H9 (cell line): ENCODE measurements around the gene ULK4. TPM values are rescaled to one million over a fixed set of nuclear protein-coding genes. Genes with fewer than 3 reads are reported as not detected.

Source experiments
- DNase-seq: peaks from one replicate; pipeline ENCODE4 v3.0.0-alpha.2; 2017
- H2AFZ ChIP-seq: one replicate; pipeline ENCODE4 v1.6.1; 2013; ENCODE audit warnings: mild to moderate bottlenecking, low read length, control low read depth, moderate library complexity
- H2AK5ac ChIP-seq: 2 replicates; pipeline ENCODE4 v1.6.1; 2013; ENCODE audit warnings: low read length, control low read depth, mixed read lengths; ENCODE audit not compliant: insufficient read length
- H2BK120ac ChIP-seq: one replicate; pipeline ENCODE4 v1.6.1; 2013; ENCODE audit warnings: low read depth, mild to moderate bottlenecking, low read length, control low read depth, inconsistent platforms; ENCODE audit not compliant: poor library complexity, severe bottlenecking
- H2BK12ac ChIP-seq: 2 replicates; pipeline ENCODE4 v1.6.1; 2013; ENCODE audit warnings: low read length, control low read depth, mixed read lengths, low read depth; ENCODE audit not compliant: insufficient read length
- H2BK15ac ChIP-seq: 2 replicates; pipeline ENCODE4 v1.6.1; 2013; ENCODE audit warnings: low read depth, low read length, control low read depth
- H2BK20ac ChIP-seq: one replicate; pipeline ENCODE4 v1.6.1; 2013; ENCODE audit warnings: low read depth, mild to moderate bottlenecking, low read length, control low read depth, inconsistent platforms; ENCODE audit not compliant: poor library complexity, severe bottlenecking
- H2BK5ac ChIP-seq: 2 replicates; pipeline ENCODE4 v1.6.1; 2013; ENCODE audit warnings: low read length, control low read depth, mixed read lengths; ENCODE audit not compliant: insufficient read length
- H3K14ac ChIP-seq: 2 replicates; pipeline ENCODE4 v1.6.1; 2013; ENCODE audit warnings: low read length, control low read depth; ENCODE audit not compliant: insufficient read depth
- H3K18ac ChIP-seq: 2 replicates; pipeline ENCODE4 v1.6.1; 2013; ENCODE audit warnings: low read depth, mild to moderate bottlenecking, mixed read lengths, low read length, control low read depth; ENCODE audit not compliant: insufficient read length
- H3K23ac ChIP-seq: 2 replicates; pipeline ENCODE4 v1.6.1; 2013; ENCODE audit warnings: low read length, control low read depth, mixed read lengths, low read depth; ENCODE audit not compliant: insufficient read length
- H3K23me2 ChIP-seq: 2 replicates; pipeline ENCODE4 v1.6.1; 2013; ENCODE audit warnings: low read depth, mild to moderate bottlenecking, mixed read lengths, low read length, control low read depth; ENCODE audit not compliant: insufficient read length, poor library complexity, severe bottlenecking
- H3K27ac ChIP-seq: 2 replicates; pipeline ENCODE4 v1.5.1; 2013; ENCODE audit warnings: low read length, control low read depth, mixed read lengths, low read depth; ENCODE audit not compliant: insufficient read length
- H3K27me3 ChIP-seq: 2 replicates; pipeline ENCODE4 v1.6.1; 2013; ENCODE audit warnings: low read length, control low read depth, inconsistent platforms; ENCODE audit not compliant: insufficient read depth
- H3K4ac ChIP-seq: 2 replicates; pipeline ENCODE4 v1.6.1; 2013; ENCODE audit warnings: low read depth, mild to moderate bottlenecking, control low read depth, inconsistent platforms, low read length, moderate library complexity
- H3K4me1 ChIP-seq: 2 replicates; pipeline ENCODE4 v1.6.1; 2013; ENCODE audit warnings: low read length, control low read depth, inconsistent platforms; ENCODE audit not compliant: insufficient read depth
- H3K4me2 ChIP-seq: 2 replicates; pipeline ENCODE4 v1.6.1; 2013; ENCODE audit warnings: low read length, control low read depth, mixed read lengths; ENCODE audit not compliant: insufficient read length, insufficient read depth
- H3K56ac ChIP-seq: 2 replicates; pipeline ENCODE4 v1.6.1; 2013; ENCODE audit warnings: low read depth, mild to moderate bottlenecking, mixed read lengths, low read length, control low read depth; ENCODE audit not compliant: insufficient read length
- H3K79me1 ChIP-seq: 2 replicates; pipeline ENCODE4 v1.6.1; 2013; ENCODE audit warnings: low read depth, mild to moderate bottlenecking, moderate library complexity, low read length, control low read depth, inconsistent platforms; ENCODE audit not compliant: insufficient read depth, poor library complexity, severe bottlenecking
- H3K79me2 ChIP-seq: 2 replicates; pipeline ENCODE4 v1.6.1; 2013; ENCODE audit warnings: low read length, control low read depth, inconsistent platforms; ENCODE audit not compliant: insufficient read depth
- H3K9ac ChIP-seq: 2 replicates; pipeline ENCODE4 v1.6.1; 2013; ENCODE audit warnings: low read length, control low read depth, mixed read lengths; ENCODE audit not compliant: insufficient read length; ENCODE audit errors: extremely low read depth
- H3K9me3 ChIP-seq: one replicate; pipeline ENCODE4 v1.6.1; 2013; ENCODE audit warnings: low read depth, low read length, inconsistent platforms; ENCODE audit not compliant: control insufficient read depth
- H3T11ph ChIP-seq: one replicate; pipeline ENCODE4 v1.6.1; 2013; ENCODE audit warnings: mild to moderate bottlenecking, low read length, control low read depth, inconsistent platforms
- H4K20me1 ChIP-seq: one replicate; pipeline ENCODE4 v1.6.1; 2013; ENCODE audit not compliant: control insufficient read depth, insufficient read length, insufficient read depth
- H4K5ac ChIP-seq: 2 replicates; pipeline ENCODE4 v1.6.1; 2013; ENCODE audit warnings: low read depth, mild to moderate bottlenecking, mixed read lengths, low read length, control low read depth; ENCODE audit not compliant: insufficient read length
- H4K8ac ChIP-seq: replicated peaks from 2 replicates; pipeline ENCODE4 v1.6.1; 2013; ENCODE audit warnings: low read length, control low read depth, mixed read lengths, low read depth; ENCODE audit not compliant: insufficient read length
- H4K91ac ChIP-seq: 2 replicates; pipeline ENCODE4 v1.6.1; 2013; ENCODE audit warnings: low read depth, mild to moderate bottlenecking, moderate library complexity, mixed read lengths, low read length, control low read depth; ENCODE audit not compliant: insufficient read length
- H3K27ac Mint-ChIP-seq, 3 experiments: 2 replicates in 2 of 3; 3 replicates in 1 of 3; pipeline ENCODE4 v1.8.0; 2020 to 2021; ENCODE audit warnings: mixed read lengths in 3 of 3, mild to moderate bottlenecking in 1 of 3, moderate library complexity in 1 of 3
- H3K27me3 Mint-ChIP-seq: 2 replicates; pipeline ENCODE4 v1.8.0; 2021; ENCODE audit warnings: low read depth, mild to moderate bottlenecking, moderate library complexity, mixed read lengths
- H3K36me3 Mint-ChIP-seq, 3 experiments: 2 replicates in 2 of 3; 3 replicates in 1 of 3; pipeline ENCODE4 v1.8.0; 2020 to 2021; ENCODE audit warnings: low read depth in 3 of 3, mixed read lengths in 3 of 3; ENCODE audit not compliant: insufficient read depth in 1 of 3
- H3K4me1 Mint-ChIP-seq, 2 experiments: 2 replicates each; pipeline ENCODE4 v1.8.0; 2020; ENCODE audit warnings: mixed read lengths in 2 of 2
- H3K4me3 Mint-ChIP-seq, 2 experiments: 2 replicates in 1 of 2; 3 replicates in 1 of 2; pipeline ENCODE4 v1.8.0; 2020 to 2021; ENCODE audit warnings: mild to moderate bottlenecking in 2 of 2, mixed read lengths in 2 of 2, moderate library complexity in 1 of 2
- H3K9me3 Mint-ChIP-seq, 2 experiments: 2 replicates in 1 of 2; 3 replicates in 1 of 2; pipeline ENCODE4 v1.8.0; 2020; ENCODE audit warnings: mild to moderate bottlenecking in 2 of 2, mixed read lengths in 2 of 2, moderate library complexity in 1 of 2
- CTCF ChIP-seq: fragments of 200-600 bp; sonication (generic); conservative IDR thresholded peaks from 3 replicates; pipeline ENCODE4 v1.8.0; 2021; ENCODE audit warnings: antibody characterized with exemption, mild to moderate bottlenecking
- WGBS: extraction: QIAGEN DNeasy Blood & Tissue Kit; methylation state at CpG from one replicate; pipeline ENCODE4 v1.1.7; 2013; ENCODE audit warnings: missing lambda C conversion rate, low lambda C conversion rate, mixed read lengths; ENCODE audit not compliant: insufficient read length; ENCODE audit errors: extremely low coverage; 5-methylcytosine and 5-hydroxymethylcytosine counted together
- total RNA-seq: library from RNA; stranded (reverse); gene quantifications from 2 replicates; pipeline ENCODE4 v1.2.1, GENCODE V29; 2021

The ULK4 gene
- total RNA-seq, 1 experiment from 2014 or later: 12.9 TPM

- Histone ChIP-seq H3K79me2 (no peaks in the 10 kb centered on the region), H2BK5ac (no peak overlapping the region), H2AK5ac (no peak overlapping the region), H4K5ac (no peak overlapping the region), H3K23ac (no peak overlapping the region), H3T11ph (no peak overlapping the region), H4K20me1 (no peaks in the 10 kb centered on the region), H2BK120ac (no peak overlapping the region), H3K4me2 (no peak overlapping the region), H3K9me3 (no peaks in the 10 kb centered on the region), H2BK20ac (no peak overlapping the region), H2AFZ (no peak overlapping the region), H3K23me2 (no peaks in the 10 kb centered on the region), H3K56ac (no peak overlapping the region), H3K14ac (no peak overlapping the region), H3K18ac (no peak overlapping the region), H2BK12ac (no peak overlapping the region), H3K27ac (no peak overlapping the region), H3K4ac (no peak overlapping the region), H3K4me1 (no peaks in the 10 kb centered on the region), H3K9ac (no peak overlapping the region), H2BK15ac (no peak overlapping the region), H3K27me3 (no peaks in the 10 kb centered on the region), H4K8ac (no peak overlapping the region), H4K91ac (no peak overlapping the region), H3K79me1 (no peaks in the 10 kb centered on the region)
- DNase-seq: no peak
- no peak for TF ChIP-seq CTCF
- no peak overlapping the region for H3K4me3 Mint-ChIP-seq
- WGBS: no CpG with 5 or more reads among the region's 2 CpGs
- peaks cover 0 to 2% of the 10 kb centered on the region in 2 experiments; a peak in 1 of 5 replicates for H3K9me3 Mint-ChIP-seq
- H3K36me3 Mint-ChIP-seq: no peaks in the 10 kb centered on the region
- peaks cover 1% of the 10 kb centered on the region; the same call in 1 of the 2 replicates for H3K27me3 Mint-ChIP-seq
- H3K27ac Mint-ChIP-seq: no peak overlapping the region
- no peaks in the 10 kb centered on the region for H3K4me1 Mint-ChIP-seq
These were observed 24.7 kb upstream of the ULK4 start for GRCh38 chr3:41986561-41986960.
